Stimulated activated CD4-positive, alpha-beta T cell treated with anti-CD3 and anti-CD28 coated beads, Interleukin-12 subunit alpha, Interleukin-12 subunit beta, amount 100 ng/mL, for 48 hours (primary cell): Measurements from ENCODE around the gene GRAMD2B.
"Not testable (repeated sequence)": the region's sequence is repeated elsewhere in the genome, so short reads cannot be mapped to it uniquely, and the experiment has no call there.

Experiments
- DNase-seq, 3 donors: peaks; one replicate each; pipeline ENCODE4 v3.0.0-alpha.2; 2020; ENCODE audit warnings: low read depth in 2 of 3, low spot score in 1 of 3

Gene GRAMD2B

GRCh38 chr5:126410623-126411022, 12.6 kb upstream of the GRAMD2B start:
- DNase-seq = no peak

- no peak for DNase-seq
These were observed 9.4 kb upstream of the GRAMD2B start for GRCh38 chr5:126413856-126414255.

- DNase-seq = no peak
These were observed 8.2 kb upstream of the GRAMD2B start for GRCh38 chr5:126414874-126415502.

GRCh38 chr5:126415789-126416188, 7.4 kb upstream of the GRAMD2B start:
- no peak for DNase-seq

GRCh38 chr5:126416266-126416925, 6.8 kb upstream of the GRAMD2B start:
- DNase-seq = no peak

GRCh38 chr5:126417178-126417577, 6.0 kb upstream of the GRAMD2B start:
- no peak for DNase-seq

GRCh38 chr5:126419102-126419501, 4.1 kb upstream of the GRAMD2B start:
- no peak for DNase-seq

GRCh38 chr5:126428421-126428820, 5.2 kb downstream of the GRAMD2B start:
- DNase-seq = no peak

GRCh38 chr5:126430631-126431030, 7.4 kb downstream of the GRAMD2B start:
- DNase-seq = no peak

GRCh38 chr5:126433701-126434100, 10.5 kb downstream of the GRAMD2B start:
- no peak for DNase-seq

- no peak for DNase-seq
These were observed 12.1 kb downstream of the GRAMD2B start for GRCh38 chr5:126435261-126435660.

GRCh38 chr5:126435714-126436113, 12.5 kb downstream of the GRAMD2B start:
- DNase-seq = no peak

- no peak for DNase-seq
These were observed 14.5 kb downstream of the GRAMD2B start for GRCh38 chr5:126437721-126438120.

- DNase-seq = no peak
These were observed 15.1 kb downstream of the GRAMD2B start for GRCh38 chr5:126438267-126438666.

GRCh38 chr5:126438868-126439267, 15.7 kb downstream of the GRAMD2B start:
- no peak for DNase-seq

GRCh38 chr5:126439724-126440123, 16.5 kb downstream of the GRAMD2B start:
- DNase-seq = not testable (repeated sequence)

- DNase-seq = no peak
These were observed 18.0 kb downstream of the GRAMD2B start for GRCh38 chr5:126441230-126441629.

- DNase-seq = no peak
These were observed 20.2 kb downstream of the GRAMD2B start for GRCh38 chr5:126443374-126443851.

- no peak for DNase-seq
These were observed 20.9 kb downstream of the GRAMD2B start for GRCh38 chr5:126444137-126444536.

- DNase-seq = no peak
These were observed 22.4 kb downstream of the GRAMD2B start for GRCh38 chr5:126445502-126446174.

- peak; percentile 47 to 56 (median 51) for DNase-seq
These were observed 23.5 kb downstream of the GRAMD2B start for GRCh38 chr5:126446498-126447224.

- no peak for DNase-seq
These were observed 25.5 kb downstream of the GRAMD2B start for GRCh38 chr5:126448720-126449119.
